GM12878 (cell line): ENCODE results near the gene PKHD1. TPM values are rescaled to one million over a fixed set of nuclear protein-coding genes. Genes with fewer than 3 reads are reported as not detected.
A peak's percentile ranks its signal among the peaks of the same experiment; 100 is the strongest.
"Not testable (repeated sequence)": the region's sequence is repeated elsewhere in the genome, so short reads cannot be mapped to it uniquely, and the experiment has no call there.

ENCODE experiments used
- ATAC-seq: fragments of 200-7000 bp; cut with Tn5 transposase; 3 replicates; pipeline ENCODE4 v1.9.1; 2020; ENCODE audit warnings: mild to moderate bottlenecking, moderate library complexity
- BruUV-seq: library from RNA; stranded (reverse); fragments of 400-500 nt; replicated peaks from 2 replicates; lab custom pipeline; 2021; lab: Mats Ljungman, UMichigan
- CTCF ChIA-PET: fragments of 300-600 bp; sonication (Branson Sonifier 250); formaldehyde crosslinking; extraction: SDS; loops from one replicate; lab custom pipeline; 2021; ENCODE audit warnings: inconsistent platforms; lab: Yijun Ruan, JAX
- POLR2A ChIA-PET: fragments of 350-600 bp; formaldehyde crosslinking; extraction: SDS; loops from one replicate; lab custom pipeline; 2021; ENCODE audit warnings: inconsistent platforms; lab: Charles Lee
- RAD21 ChIA-PET: fragments of 300-600 bp; sonication (Branson Sonifier 250); formaldehyde crosslinking; loops from one replicate; lab custom pipeline; 2023; ENCODE audit warnings: antibody characterized with exemption; ENCODE audit not compliant: unreplicated experiment; lab: Charles Lee
- SMC1A ChIA-PET: fragments of 300-600 bp; sonication (Branson Sonifier 250); formaldehyde crosslinking; loops from one replicate; lab custom pipeline; 2023; ENCODE audit not compliant: unreplicated experiment, uncharacterized antibody; lab: Charles Lee
- DNase-seq: peaks from one replicate; pipeline ENCODE4 v3.0.0-alpha.2; 2011; ENCODE audit warnings: low read depth, low spot score
- FAIRE-seq: peaks from 3 replicates; lab custom pipeline; 2011; peaks lifted over from hg19 to GRCh38; lab: Jason Lieb, UNC
- H2AFZ ChIP-seq: 2 replicates; pipeline ENCODE4 v1.6.0; 2011; ENCODE audit warnings: low read depth, low read length, control low read depth; ENCODE audit not compliant: control insufficient read depth
- H3K27ac ChIP-seq: 2 replicates; pipeline ENCODE4 v1.5.1; 2011; ENCODE audit warnings: control low read depth; ENCODE audit not compliant: control insufficient read depth, insufficient read depth
- H3K27me3 ChIP-seq, 2 experiments: replicated peaks in 1 of 2; 2 replicates each; pipeline versions ENCODE4 v1.6.0 to v1.6.1; 2011; ENCODE audit warnings: low read length in 1 of 2; ENCODE audit not compliant: control insufficient read depth in 2 of 2, insufficient read depth in 2 of 2
- H3K36me3 ChIP-seq, 2 experiments: 2 replicates each; pipeline ENCODE4 v1.5.1; 2011; ENCODE audit warnings: low read length in 1 of 2; ENCODE audit not compliant: control insufficient read depth in 2 of 2, insufficient read depth in 2 of 2
- H3K4me1 ChIP-seq: 2 replicates; pipeline ENCODE4 v1.6.1; 2011; ENCODE audit warnings: mild to moderate bottlenecking, low read length, moderate library complexity, mixed read lengths; ENCODE audit not compliant: control insufficient read depth, insufficient read depth
- H3K4me2 ChIP-seq: 2 replicates; pipeline ENCODE4 v1.6.0; 2011; ENCODE audit warnings: control low read depth; ENCODE audit not compliant: control insufficient read depth, insufficient read depth
- H3K4me3 ChIP-seq: fragments of 200-600 bp; sonication (generic); 2 replicates; pipeline ENCODE4 v1.5.1; 2016
- H3K79me2 ChIP-seq: 2 replicates; pipeline ENCODE4 v1.6.0; 2011; ENCODE audit warnings: low read length; ENCODE audit not compliant: control insufficient read depth, insufficient read depth
- H3K9ac ChIP-seq: 2 replicates; pipeline ENCODE4 v1.8.0; 2011; ENCODE audit warnings: low read length, control low read depth, mixed read lengths; ENCODE audit not compliant: control insufficient read depth, insufficient read depth
- H3K9me3 ChIP-seq: replicated peaks from 3 replicates; pipeline ENCODE4 v1.5.1; 2011; ENCODE audit warnings: mild to moderate bottlenecking, low read length; ENCODE audit not compliant: control insufficient read depth, insufficient read depth
- H4K20me1 ChIP-seq: 2 replicates; pipeline ENCODE4 v1.6.0; 2011; ENCODE audit not compliant: control insufficient read depth, insufficient read depth
- ATF2 ChIP-seq: IDR thresholded peaks from 2 replicates; pipeline ENCODE4 v1.6.1; 2012; ENCODE audit warnings: low read length, inconsistent platforms
- BCL11A ChIP-seq: IDR thresholded peaks from 2 replicates; pipeline ENCODE4 v1.6.1; 2011; ENCODE audit warnings: low read depth, low read length
- BCLAF1 ChIP-seq: fragments of 450-650 bp; IDR thresholded peaks from 2 replicates; pipeline ENCODE4 v1.6.1; 2017; ENCODE audit warnings: antibody characterized with exemption, mild to moderate bottlenecking, moderate library complexity
- IKZF2 ChIP-seq, 2 experiments: fragments of 450-650 bp; IDR thresholded peaks; 2 replicates each; pipeline ENCODE4 v1.6.1; 2017; ENCODE audit warnings: mild to moderate bottlenecking in 2 of 2, moderate library complexity in 2 of 2
- MEF2A ChIP-seq: IDR thresholded peaks from 2 replicates; pipeline ENCODE4 v1.6.1; 2011; ENCODE audit warnings: low read depth, mild to moderate bottlenecking, low read length, moderate library complexity; ENCODE audit not compliant: insufficient read depth
- SIN3A ChIP-seq: IDR thresholded peaks from 2 replicates; pipeline ENCODE4 v1.6.1; 2012; ENCODE audit warnings: low read depth, low read length, improper control_type of control experiment
- SKIL ChIP-seq: fragments of 450-650 bp; IDR thresholded peaks from 2 replicates; pipeline ENCODE4 v1.6.1; 2017; ENCODE audit warnings: mild to moderate bottlenecking, low read depth, inconsistent platforms; ENCODE audit not compliant: poor library complexity, severe bottlenecking
- SPI1 ChIP-seq: IDR thresholded peaks from 2 replicates; pipeline ENCODE4 v1.6.1; 2011; ENCODE audit warnings: low read depth, mild to moderate bottlenecking, low read length, moderate library complexity, borderline replicate concordance; ENCODE audit not compliant: insufficient read depth
- TCF7 ChIP-seq: IDR thresholded peaks from 2 replicates; pipeline ENCODE4 v1.6.1; 2014; ENCODE audit warnings: antibody characterized with exemption, borderline replicate concordance
- ZNF384 ChIP-seq: IDR thresholded peaks from 2 replicates; pipeline ENCODE4 v1.6.1; 2012; ENCODE audit warnings: low read depth, mild to moderate bottlenecking, low read length, improper control_type of control experiment, borderline replicate concordance
- WGBS: methylation state at CpG from one replicate; pipeline ENCODE4 v1.1.6; 2016; ENCODE audit warnings: low lambda C conversion rate; ENCODE audit not compliant: insufficient replicate concordance, insufficient coverage; ENCODE audit errors: missing lambda C conversion rate; 5-methylcytosine and 5-hydroxymethylcytosine counted together
- in situ Hi-C: fragments of 300-500 bp; cut with MboI; formaldehyde crosslinking; loops from 9 replicates; pipeline ENCODE4 v1.14.3; 2018; ENCODE audit warnings: mixed read lengths
- intact Hi-C: fragments of 100-400 bp; cut with micrococcal nuclease; formaldehyde crosslinking; loops from one replicate; pipeline ENCODE4 v1.14.2; 2022; ENCODE audit not compliant: unreplicated experiment
- polyA plus RNA-seq, 11 experiments: library from polyadenylated mRNA; depleted of rRNA in 4 of 11; unstranded in 6 of 11; stranded (reverse) in 5 of 11; fragments of >200 nt; fragmentation: Nextera tagmentation in 4 of 11; fragmentation: Illumina TruSeq in 1 of 11; extraction: Ambion mirVana in 4 of 11; extraction: Trizol in 1 of 11; gene quantifications; 1 replicate in 1 of 11; 2 replicates in 10 of 11; pipeline versions ENCODE4 v1.2.1 to v1.2.3, GENCODE V29; 2011 to 2016; ENCODE audit warnings: inconsistent platforms in 2 of 11, missing spikeins in 2 of 11, low read depth in 1 of 11
- total RNA-seq, 4 experiments: library from RNA; depleted of rRNA in 3 of 4; stranded (reverse); fragments of >200 nt in 3 of 4; fragmentation: Illumina TruSeq in 1 of 4; extraction: Trizol in 1 of 4; gene quantifications; 2 replicates each; pipeline versions ENCODE4 v1.2.1 to v1.2.3, GENCODE V29; 2013 to 2021
- TF ChIP-seq, protein P1 (sequence below): IDR thresholded peaks from 2 replicates; pipeline ENCODE4 v1.6.1; 2012; ENCODE audit warnings: improper control_type of control experiment, low read depth, low read length; ENCODE audit not compliant: insufficient replicate concordance

The PKHD1 gene
- total and polyA plus RNA-seq, 10 of the 15 experiments (the other 5 are each of a cell fraction or from before 2014, with no cell fraction given) = under 0.01 to 0.90 (median 0.02) TPM; not detected in 1

DNA sequence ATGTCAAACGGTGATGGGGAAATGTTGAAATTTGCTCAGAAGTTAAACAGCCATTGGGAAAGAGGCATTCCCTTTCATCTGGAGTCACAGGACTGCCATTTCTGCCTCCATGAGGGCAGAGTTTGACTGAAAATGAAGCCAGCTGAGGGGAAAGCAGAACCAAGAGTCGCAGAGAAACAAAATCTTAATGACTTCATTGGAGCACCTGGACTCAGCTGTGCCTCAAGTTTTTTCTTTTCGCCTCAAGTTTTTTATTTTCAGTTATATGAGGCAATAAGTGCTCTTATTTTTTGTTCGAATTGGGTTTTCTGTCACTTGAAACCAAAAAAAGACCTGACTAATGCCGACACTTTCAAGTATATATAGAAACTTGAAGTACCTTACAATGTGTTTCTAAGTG lies 161.3 kb downstream of the PKHD1 start (continued):
- TF ChIP-seq ZNF384 = no peak
- peak; percentile 55 for TF ChIP-seq TCF7
- TF ChIP-seq SKIL = no peak
- peak; percentile 53; the same call in 1 of the 2 replicates for TF ChIP-seq ATF2
- no peak for TF ChIP-seq SIN3A
- TF ChIP-seq BCL11A = peak; percentile 36; the same call in 1 of the 2 replicates
- TF ChIP-seq, protein P1, sequence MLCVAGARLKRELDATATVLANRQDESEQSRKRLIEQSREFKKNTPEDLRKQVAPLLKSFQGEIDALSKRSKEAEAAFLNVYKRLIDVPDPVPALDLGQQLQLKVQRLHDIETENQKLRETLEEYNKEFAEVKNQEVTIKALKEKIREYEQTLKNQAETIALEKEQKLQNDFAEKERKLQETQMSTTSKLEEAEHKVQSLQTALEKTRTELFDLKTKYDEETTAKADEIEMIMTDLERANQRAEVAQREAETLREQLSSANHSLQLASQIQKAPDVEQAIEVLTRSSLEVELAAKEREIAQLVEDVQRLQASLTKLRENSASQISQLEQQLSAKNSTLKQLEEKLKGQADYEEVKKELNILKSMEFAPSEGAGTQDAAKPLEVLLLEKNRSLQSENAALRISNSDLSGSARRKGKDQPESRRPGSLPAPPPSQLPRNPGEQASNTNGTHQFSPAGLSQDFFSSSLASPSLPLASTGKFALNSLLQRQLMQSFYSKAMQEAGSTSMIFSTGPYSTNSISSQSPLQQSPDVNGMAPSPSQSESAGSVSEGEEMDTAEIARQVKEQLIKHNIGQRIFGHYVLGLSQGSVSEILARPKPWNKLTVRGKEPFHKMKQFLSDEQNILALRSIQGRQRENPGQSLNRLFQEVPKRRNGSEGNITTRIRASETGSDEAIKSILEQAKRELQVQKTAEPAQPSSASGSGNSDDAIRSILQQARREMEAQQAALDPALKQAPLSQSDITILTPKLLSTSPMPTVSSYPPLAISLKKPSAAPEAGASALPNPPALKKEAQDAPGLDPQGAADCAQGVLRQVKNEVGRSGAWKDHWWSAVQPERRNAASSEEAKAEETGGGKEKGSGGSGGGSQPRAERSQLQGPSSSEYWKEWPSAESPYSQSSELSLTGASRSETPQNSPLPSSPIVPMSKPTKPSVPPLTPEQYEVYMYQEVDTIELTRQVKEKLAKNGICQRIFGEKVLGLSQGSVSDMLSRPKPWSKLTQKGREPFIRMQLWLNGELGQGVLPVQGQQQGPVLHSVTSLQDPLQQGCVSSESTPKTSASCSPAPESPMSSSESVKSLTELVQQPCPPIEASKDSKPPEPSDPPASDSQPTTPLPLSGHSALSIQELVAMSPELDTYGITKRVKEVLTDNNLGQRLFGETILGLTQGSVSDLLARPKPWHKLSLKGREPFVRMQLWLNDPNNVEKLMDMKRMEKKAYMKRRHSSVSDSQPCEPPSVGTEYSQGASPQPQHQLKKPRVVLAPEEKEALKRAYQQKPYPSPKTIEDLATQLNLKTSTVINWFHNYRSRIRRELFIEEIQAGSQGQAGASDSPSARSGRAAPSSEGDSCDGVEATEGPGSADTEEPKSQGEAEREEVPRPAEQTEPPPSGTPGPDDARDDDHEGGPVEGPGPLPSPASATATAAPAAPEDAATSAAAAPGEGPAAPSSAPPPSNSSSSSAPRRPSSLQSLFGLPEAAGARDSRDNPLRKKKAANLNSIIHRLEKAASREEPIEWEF = no peak
- no peak for TF ChIP-seq SPI1
- TF ChIP-seq BCLAF1 = no peak
- peak; percentile 24 to 28; a peak in 1 of 4 replicates for TF ChIP-seq IKZF2 (IDR thresholded peaks at IDR 0.05)
- peak; percentile 57; the same call in 1 of the 2 replicates for TF ChIP-seq MEF2A

- H3K4me2 ChIP-seq, H3K27me3 ChIP-seq, H2AFZ ChIP-seq, H3K27ac ChIP-seq, SMC1A ChIA-PET, ATAC-seq, CTCF ChIA-PET, H4K20me1 ChIP-seq, H3K4me3 ChIP-seq, FAIRE-seq, BruUV-seq, H3K79me2 ChIP-seq, H3K9me3 ChIP-seq, H3K9ac ChIP-seq, RAD21 ChIA-PET, H3K36me3 ChIP-seq, DNase-seq, intact Hi-C loops, in situ Hi-C loops, H3K4me1 ChIP-seq, POLR2A ChIA-PET: not testable (repeated sequence)
- WGBS = 31% methylated on average over 9 of the region's 9 CpGs
These were observed 164.9 kb downstream of the PKHD1 start for GRCh38 chr6:51922479-51922878.
